A673 (cell line): Measurements from ENCODE around the gene FRMD5. TPM values are rescaled to one million over a fixed set of nuclear protein-coding genes. Genes with fewer than 3 reads are reported as not detected.

ENCODE experiments used
- BruUV-seq: library from RNA; stranded (reverse); fragments of 400-500 nt; replicated peaks from 2 replicates; lab custom pipeline; 2021; lab: Mats Ljungman, UMichigan
- CTCF ChIA-PET: fragments of 300-600 bp; sonication (Branson Sonifier 250); formaldehyde crosslinking; loops from one replicate; lab custom pipeline; 2022; ENCODE audit warnings: antibody characterized with exemption; lab: Charles Lee
- POLR2A ChIA-PET: fragments of 300-600 bp; sonication (Branson Sonifier 250); formaldehyde crosslinking; loops from one replicate; lab custom pipeline; 2022; ENCODE audit warnings: antibody characterized with exemption; ENCODE audit not compliant: low non-redundant PET; lab: Charles Lee
- DNase-seq: peaks from one replicate; pipeline ENCODE4 v3.0.0-alpha.2; 2015; ENCODE audit warnings: low spot score
- H3K27ac ChIP-seq: fragments of 200-600 bp; sonication (generic); 2 replicates; pipeline ENCODE4 v1.5.1; 2016; ENCODE audit warnings: mixed run types, low read depth, mild to moderate bottlenecking, mixed read lengths, antibody characterized with exemption, low read length; ENCODE audit not compliant: poor library complexity, severe bottlenecking
- H3K27me3 ChIP-seq: fragments of 200-600 bp; sonication (generic); replicated peaks from 2 replicates; pipeline ENCODE4 v1.6.1; 2017; ENCODE audit warnings: mixed run types, low read depth, mild to moderate bottlenecking, mixed read lengths, antibody characterized with exemption, low read length; ENCODE audit not compliant: insufficient read depth, poor library complexity
- H3K36me3 ChIP-seq: fragments of 200-600 bp; sonication (generic); 2 replicates; pipeline ENCODE4 v1.6.1; 2016; ENCODE audit warnings: mixed run types, mild to moderate bottlenecking, mixed read lengths, antibody characterized with exemption, low read length; ENCODE audit not compliant: insufficient read depth, poor library complexity, severe bottlenecking
- H3K4me1 ChIP-seq: fragments of 200-600 bp; sonication (generic); 2 replicates; pipeline ENCODE4 v1.6.1; 2017; ENCODE audit warnings: mixed run types, mild to moderate bottlenecking, mixed read lengths, antibody characterized with exemption, low read length; ENCODE audit not compliant: insufficient read depth, poor library complexity, severe bottlenecking
- H3K4me3 ChIP-seq: fragments of 200-600 bp; sonication (generic); 2 replicates; pipeline ENCODE4 v1.5.1; 2016; ENCODE audit warnings: low read depth, mixed run types, mild to moderate bottlenecking, mixed read lengths, low read length; ENCODE audit not compliant: poor library complexity, severe bottlenecking
- H3K9me3 ChIP-seq: fragments of 200-600 bp; sonication (generic); 2 replicates; pipeline ENCODE4 v1.6.1; 2016; ENCODE audit warnings: mixed run types, low read depth, mild to moderate bottlenecking, mixed read lengths, antibody characterized with exemption, low read length; ENCODE audit not compliant: poor library complexity, severe bottlenecking
- EZH2 ChIP-seq: fragments of 200-600 bp; sonication (generic); IDR thresholded peaks from 2 replicates; pipeline ENCODE4 v1.6.1; 2017; ENCODE audit warnings: borderline replicate concordance, low read depth, mild to moderate bottlenecking, mixed read lengths, antibody characterized with exemption, low read length; ENCODE audit not compliant: poor library complexity, severe bottlenecking
- intact Hi-C: fragments of 100-400 bp; cut with micrococcal nuclease; formaldehyde crosslinking; loops from one replicate; pipeline ENCODE4 v1.10.0; 2022; ENCODE audit not compliant: unreplicated experiment
- total RNA-seq: library from RNA; stranded (reverse); gene quantifications from 2 replicates; pipeline ENCODE4 v1.2.3, GENCODE V29; 2021
- TF ChIP-seq, protein P1 (sequence below): fragments of 300-800, 200-600 bp; sonication (generic); conservative IDR thresholded peaks from 2 replicates; pipeline ENCODE4 v1.5.1; 2017; ENCODE audit warnings: low read depth, mild to moderate bottlenecking, antibody characterized with exemption, low read length, moderate library complexity, mixed read lengths

The FRMD5 gene
- total RNA-seq, 1 experiment from 2014 or later, result 2.6 TPM

DNA sequence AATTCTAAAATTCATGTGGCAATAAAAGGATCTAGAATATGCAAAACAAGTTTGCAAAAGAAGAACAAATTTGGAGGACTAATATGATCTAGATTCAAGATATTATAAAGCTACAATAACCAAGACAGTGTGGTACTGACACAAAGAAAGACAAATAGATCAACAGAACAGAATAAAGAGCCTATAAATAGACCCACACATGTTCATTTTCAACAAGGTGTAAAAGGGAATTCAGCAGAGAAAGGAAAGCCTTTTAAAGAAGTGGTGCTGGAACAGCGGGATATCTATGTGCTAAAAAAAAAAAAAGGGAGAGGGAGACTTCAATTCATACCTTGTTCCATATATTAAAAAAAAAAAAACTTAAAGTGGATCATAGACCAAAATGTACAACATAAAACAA lies 219.3 kb downstream of the FRMD5 start:
- Histone ChIP-seq H3K27me3 (no peaks in the 10 kb centered on the region), H3K4me1 (no peaks in the 10 kb centered on the region), H3K27ac (no peak overlapping the region), H3K36me3 (no peaks in the 10 kb centered on the region), H3K9me3 (no peaks in the 10 kb centered on the region), H3K4me3 (no peak overlapping the region)
- POLR2A ChIA-PET, result no interaction called here
- TF ChIP-seq, protein P1, sequence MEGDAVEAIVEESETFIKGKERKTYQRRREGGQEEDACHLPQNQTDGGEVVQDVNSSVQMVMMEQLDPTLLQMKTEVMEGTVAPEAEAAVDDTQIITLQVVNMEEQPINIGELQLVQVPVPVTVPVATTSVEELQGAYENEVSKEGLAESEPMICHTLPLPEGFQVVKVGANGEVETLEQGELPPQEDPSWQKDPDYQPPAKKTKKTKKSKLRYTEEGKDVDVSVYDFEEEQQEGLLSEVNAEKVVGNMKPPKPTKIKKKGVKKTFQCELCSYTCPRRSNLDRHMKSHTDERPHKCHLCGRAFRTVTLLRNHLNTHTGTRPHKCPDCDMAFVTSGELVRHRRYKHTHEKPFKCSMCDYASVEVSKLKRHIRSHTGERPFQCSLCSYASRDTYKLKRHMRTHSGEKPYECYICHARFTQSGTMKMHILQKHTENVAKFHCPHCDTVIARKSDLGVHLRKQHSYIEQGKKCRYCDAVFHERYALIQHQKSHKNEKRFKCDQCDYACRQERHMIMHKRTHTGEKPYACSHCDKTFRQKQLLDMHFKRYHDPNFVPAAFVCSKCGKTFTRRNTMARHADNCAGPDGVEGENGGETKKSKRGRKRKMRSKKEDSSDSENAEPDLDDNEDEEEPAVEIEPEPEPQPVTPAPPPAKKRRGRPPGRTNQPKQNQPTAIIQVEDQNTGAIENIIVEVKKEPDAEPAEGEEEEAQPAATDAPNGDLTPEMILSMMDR, result no peak
- TF ChIP-seq EZH2, result no peak
- no TSS peak for BruUV-seq
- no peak for DNase-seq
- CTCF ChIA-PET, result no interaction called here
- intact Hi-C loops, result no loop called here

DNA sequence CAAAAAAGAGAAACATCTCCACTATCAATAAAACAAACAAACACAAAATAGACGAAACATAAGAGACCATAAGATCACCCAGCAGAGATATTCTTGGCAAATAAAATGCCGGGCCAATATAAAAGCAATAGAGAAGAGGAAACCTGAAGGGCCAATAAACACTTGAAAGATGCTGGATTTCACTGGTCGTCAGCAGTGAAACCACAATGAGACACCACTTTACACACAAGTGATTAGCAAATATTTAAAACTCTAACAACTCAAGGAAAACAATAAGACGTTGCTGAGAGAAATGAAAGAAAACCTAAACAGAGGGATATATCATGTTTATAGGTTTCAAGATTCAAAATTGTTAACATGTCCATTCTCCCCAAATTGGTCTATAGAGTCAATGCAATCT lies 219.7 kb downstream of the FRMD5 start:
- no peak overlapping the region for H3K27ac ChIP-seq
- intact Hi-C loops, result no loop called here
- no peak for DNase-seq
- H3K9me3 ChIP-seq, result no peaks in the 10 kb centered on the region
- H3K36me3 ChIP-seq, result no peaks in the 10 kb centered on the region
- ChIA-PET CTCF (no interaction called here), POLR2A (no interaction called here)
- TF ChIP-seq, protein P1, result no peak
- TF ChIP-seq EZH2, result no peak
- H3K27me3 ChIP-seq, result no peaks in the 10 kb centered on the region
- no peak overlapping the region for H3K4me3 ChIP-seq
- no peaks in the 10 kb centered on the region for H3K4me1 ChIP-seq
- no TSS peak for BruUV-seq

DNA sequence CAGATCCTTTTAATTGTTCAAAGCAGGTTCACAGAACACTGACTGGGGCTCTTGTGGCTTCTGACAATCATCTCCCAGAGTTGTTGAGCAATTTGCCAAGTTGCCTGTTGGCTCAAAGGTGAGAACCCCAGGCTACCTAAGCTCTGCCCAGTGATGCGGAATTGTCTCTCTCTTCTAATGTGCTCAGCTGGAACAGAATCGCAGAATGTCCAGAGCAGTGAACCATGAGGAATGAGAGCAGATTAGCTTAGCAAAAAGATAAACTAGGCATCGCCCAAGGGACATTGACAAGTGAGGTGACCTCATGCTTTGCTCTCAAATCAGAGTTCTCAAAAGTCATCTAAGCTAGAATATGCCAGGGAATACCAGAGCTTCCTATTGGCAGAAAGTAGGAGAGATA lies 220.2 kb downstream of the FRMD5 start:
- intact Hi-C loops, result no loop called here
- POLR2A ChIA-PET, result no interaction called here
- H3K9me3 ChIP-seq, result no peaks in the 10 kb centered on the region
- no peaks in the 10 kb centered on the region for H3K4me1 ChIP-seq
- no peaks in the 10 kb centered on the region for H3K36me3 ChIP-seq
- TF ChIP-seq, protein P1, result no peak
- TF ChIP-seq EZH2, result no peak
- H3K27me3 ChIP-seq, result no peaks in the 10 kb centered on the region
- DNase-seq, result no peak
- no TSS peak for BruUV-seq
- CTCF ChIA-PET, result no interaction called here
- no peak overlapping the region for H3K4me3 ChIP-seq
- no peak overlapping the region for H3K27ac ChIP-seq
